Left lung (tissue), 10 donors: ENCODE results near the gene ESRRA. TPM values are rescaled to one million over a fixed set of nuclear protein-coding genes. Genes with fewer than 3 reads are reported as not detected.

Source experiments
- ATAC-seq: fragments of 200-7000 bp; cut with Tn5 transposase; one replicate; pipeline ENCODE4 v1.9.1; 2020; ENCODE audit warnings: moderate library complexity
- DNase-seq, 4 donors: peaks; one replicate each; pipeline ENCODE4 v3.0.0-alpha.2; 2013 to 2020
- H3K27ac ChIP-seq, 2 donors: fragments of 200-600 bp; sonication (generic) in 1 of 2; one replicate each; pipeline versions ENCODE4 v1.5.0 to v1.8.0; 2020 to 2021
- H3K27me3 ChIP-seq, 2 donors: fragments of 200-600 bp; sonication (generic) in 1 of 2; one replicate each; pipeline versions ENCODE4 v1.5.0 to v1.8.0; 2020 to 2021
- H3K36me3 ChIP-seq, 2 donors: fragments of 200-600 bp; sonication (generic) in 1 of 2; one replicate each; pipeline versions ENCODE4 v1.5.0 to v1.8.0; 2020 to 2021
- H3K4me1 ChIP-seq, 2 donors: fragments of 200-600 bp; one replicate each; pipeline ENCODE4 v1.8.0; 2021
- H3K4me3 ChIP-seq, 2 donors: fragments of 200-600 bp; sonication (generic) in 1 of 2; one replicate each; pipeline versions ENCODE4 v1.5.0 to v1.8.0; 2020 to 2021; ENCODE audit warnings: mild to moderate bottlenecking in 1 of 2
- H3K9me3 ChIP-seq, 2 donors: fragments of 200-600 bp; sonication (generic) in 1 of 2; one replicate each; pipeline versions ENCODE4 v1.5.0 to v1.8.0; 2020 to 2021
- intact Hi-C, 2 donors: fragments of 100-400 bp; cut with DNase I; formaldehyde crosslinking; loops; one replicate each; pipeline versions ENCODE4 v1.11.2 to v1.14.2; 2022
- polyA plus RNA-seq, 6 donors: library from polyadenylated mRNA; unstranded; fragments of 120-200 nt; gene quantifications; one replicate each; pipeline ENCODE4 v1.2.1, GENCODE V29; 2013; ENCODE audit not compliant: insufficient read length in 6 of 6
- total RNA-seq, 2 donors: library from RNA; stranded (reverse); fragmentation: NEBNext Ultra II Directional; extraction: Animal tissue kit (Norgen Biotek cat#: 25700); gene quantifications; one replicate each; pipeline ENCODE4 v1.2.1, GENCODE V29; 2021
- TF ChIP-seq, protein P1 (sequence below), 2 donors: fragments of 200-600 bp; sonication (generic) in 1 of 2; IDR thresholded peaks; one replicate each; pipeline versions ENCODE4 v1.5.0 to v1.8.0; 2021; ENCODE audit warnings: antibody characterized with exemption in 2 of 2
- donor health status: DM: no; HTN: yes; CAD: no.
- donor health status: DM: no; HTN: no; CAD: no.

ESRRA gene
- total and polyA plus RNA-seq, 8 donors: 10.2 to 60.1 (median 13.8) TPM

DNA sequence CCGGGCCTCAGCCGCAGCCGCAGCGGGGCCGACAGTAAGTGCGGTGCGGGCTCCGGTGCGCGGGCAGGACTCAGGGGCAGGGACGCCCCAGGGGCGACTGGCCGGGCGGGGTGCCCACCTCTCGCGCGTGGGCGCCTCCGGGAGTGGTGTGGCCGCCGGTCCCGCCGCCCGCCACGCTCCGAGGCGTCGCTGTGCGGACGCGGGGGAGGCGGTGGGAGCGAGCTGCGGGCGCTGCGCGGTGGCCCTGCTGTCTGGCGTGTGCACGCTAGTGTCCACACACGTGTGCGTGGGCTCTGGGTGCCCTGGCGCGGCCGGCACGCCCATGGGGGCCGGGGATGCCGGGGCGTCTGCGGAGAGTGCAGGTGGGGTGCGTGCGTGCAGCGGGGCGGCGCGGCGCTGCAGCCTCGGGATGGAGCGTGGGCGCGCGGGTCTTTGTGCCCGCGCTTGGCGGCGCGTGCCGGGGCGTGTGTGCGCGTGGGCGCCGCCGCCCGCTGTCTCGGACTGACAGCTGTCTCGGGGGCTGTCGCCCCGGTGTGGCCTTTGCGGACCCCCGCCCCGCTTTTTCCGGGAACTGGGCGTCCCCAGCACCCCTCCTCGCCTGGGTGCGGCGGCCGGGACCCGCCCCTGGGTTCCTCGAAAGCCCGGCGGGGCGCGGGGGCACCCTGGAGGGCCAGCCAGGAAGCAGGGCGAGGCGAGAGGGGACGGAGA lies 13.4 kb upstream of the ESRRA start:
- DNase-seq: peak in 1 of 4 donors; percentile 80
- Histone ChIP-seq H3K36me3 (peaks cover 0 to 7% of the 10 kb centered on the region in 2 donors), H3K27ac (no peak overlapping the region), H3K27me3 (peaks cover 45 to 71% of the 10 kb centered on the region in 2 donors), H3K4me1 (peaks cover 10 to 20% of the 10 kb centered on the region in 2 donors), H3K4me3 (peak overlapping the region; percentile 11 to 14), H3K9me3 (no peaks in the 10 kb centered on the region)
- TF ChIP-seq, protein P1, sequence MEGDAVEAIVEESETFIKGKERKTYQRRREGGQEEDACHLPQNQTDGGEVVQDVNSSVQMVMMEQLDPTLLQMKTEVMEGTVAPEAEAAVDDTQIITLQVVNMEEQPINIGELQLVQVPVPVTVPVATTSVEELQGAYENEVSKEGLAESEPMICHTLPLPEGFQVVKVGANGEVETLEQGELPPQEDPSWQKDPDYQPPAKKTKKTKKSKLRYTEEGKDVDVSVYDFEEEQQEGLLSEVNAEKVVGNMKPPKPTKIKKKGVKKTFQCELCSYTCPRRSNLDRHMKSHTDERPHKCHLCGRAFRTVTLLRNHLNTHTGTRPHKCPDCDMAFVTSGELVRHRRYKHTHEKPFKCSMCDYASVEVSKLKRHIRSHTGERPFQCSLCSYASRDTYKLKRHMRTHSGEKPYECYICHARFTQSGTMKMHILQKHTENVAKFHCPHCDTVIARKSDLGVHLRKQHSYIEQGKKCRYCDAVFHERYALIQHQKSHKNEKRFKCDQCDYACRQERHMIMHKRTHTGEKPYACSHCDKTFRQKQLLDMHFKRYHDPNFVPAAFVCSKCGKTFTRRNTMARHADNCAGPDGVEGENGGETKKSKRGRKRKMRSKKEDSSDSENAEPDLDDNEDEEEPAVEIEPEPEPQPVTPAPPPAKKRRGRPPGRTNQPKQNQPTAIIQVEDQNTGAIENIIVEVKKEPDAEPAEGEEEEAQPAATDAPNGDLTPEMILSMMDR (IDR thresholded peaks at IDR 0.05): no peak
- intact Hi-C loops: no loop called here
- ATAC-seq: no peak

- Histone ChIP-seq H3K9me3 (no peaks in the 10 kb centered on the region), H3K27me3 (peaks cover 52 to 78% of the 10 kb centered on the region in 2 donors), H3K4me1 (peaks cover 10 to 18% of the 10 kb centered on the region in 2 donors), H3K36me3 (peaks cover 0 to 7% of the 10 kb centered on the region in 2 donors), H3K4me3 (peak overlapping the region in 1 of 2 donors; percentile 14), H3K27ac (no peak overlapping the region)
- TF ChIP-seq, protein P1 (IDR thresholded peaks at IDR 0.05): no peak
- intact Hi-C loops: no loop called here
- DNase-seq: no peak
- ATAC-seq: no peak
These were observed 12.7 kb upstream of the ESRRA start for GRCh38 chr11:64292460-64293254.

GRCh38 chr11:64294774-64295173 lies 10.6 kb upstream of the ESRRA start:
- Histone ChIP-seq H3K27me3 (peaks cover 73 to 99% of the 10 kb centered on the region in 2 donors), H3K36me3 (no peaks in the 10 kb centered on the region), H3K4me1 (peaks cover 11 to 27% of the 10 kb centered on the region in 2 donors), H3K27ac (no peak overlapping the region), H3K9me3 (no peaks in the 10 kb centered on the region), H3K4me3 (no peak overlapping the region)
- TF ChIP-seq, protein P1 (IDR thresholded peaks at IDR 0.05): no peak
- intact Hi-C loops: no loop called here
- ATAC-seq (no peak), DNase-seq (no peak)

GRCh38 chr11:64295760-64296159 lies 9.6 kb upstream of the ESRRA start:
- no peaks in the 10 kb centered on the region for H3K9me3 ChIP-seq
- no peak for ATAC-seq
- TF ChIP-seq, protein P1 (IDR thresholded peaks at IDR 0.05): no peak
- H3K4me3 ChIP-seq: no peak overlapping the region
- H3K27me3 ChIP-seq: peaks cover 71 to 100% of the 10 kb centered on the region in 2 donors
- H3K4me1 ChIP-seq: peaks cover 21 to 37% of the 10 kb centered on the region in 2 donors
- intact Hi-C loops: no loop called here
- H3K27ac ChIP-seq: no peak overlapping the region
- no peaks in the 10 kb centered on the region for H3K36me3 ChIP-seq
- DNase-seq: no peak

DNA sequence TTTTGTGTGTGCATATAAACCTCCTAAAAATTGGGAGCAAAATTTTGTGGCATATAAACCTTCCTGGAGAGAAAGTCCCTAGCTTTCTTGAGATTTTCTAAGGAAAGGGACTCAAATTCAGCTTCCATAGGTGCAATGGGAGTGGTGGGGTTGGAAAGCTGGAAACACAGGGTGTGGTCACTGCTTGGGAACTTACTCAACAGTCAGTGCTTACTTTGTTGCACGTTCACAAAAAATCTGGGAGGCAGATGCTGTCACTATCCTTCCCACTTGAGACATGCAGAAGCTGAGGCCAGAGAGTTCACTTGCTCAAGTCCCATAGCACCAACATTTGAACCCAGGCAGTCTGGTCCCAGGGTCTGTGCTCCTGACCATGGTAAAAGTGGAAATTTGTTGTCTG lies 9.1 kb upstream of the ESRRA start:
- no peak for DNase-seq
- Histone ChIP-seq H3K27ac (no peak overlapping the region), H3K9me3 (no peaks in the 10 kb centered on the region), H3K36me3 (no peaks in the 10 kb centered on the region), H3K4me3 (no peak overlapping the region), H3K27me3 (peaks cover 66 to 98% of the 10 kb centered on the region in 2 donors), H3K4me1 (peaks cover 21 to 37% of the 10 kb centered on the region in 2 donors)
- ATAC-seq: no peak
- TF ChIP-seq, protein P1 (IDR thresholded peaks at IDR 0.05): no peak
- intact Hi-C loops: no loop called here
